NCI-H345 treated with DMSO at 0.1 percent for 48 hours (cell line): Measurements from ENCODE around the gene HCAR1.
A peak's percentile ranks its signal among the peaks of the same experiment; 100 is the strongest.
"Not testable (repeated sequence)": the region's sequence is repeated elsewhere in the genome, so short reads cannot be mapped to it uniquely, and the experiment has no call there.

ENCODE experiments used
- DNase-seq: peaks from one replicate; lab custom pipeline; 2025; ENCODE audit not compliant: unreplicated experiment; lab: John Stamatoyannopoulos, UW

Gene HCAR1, protein sequence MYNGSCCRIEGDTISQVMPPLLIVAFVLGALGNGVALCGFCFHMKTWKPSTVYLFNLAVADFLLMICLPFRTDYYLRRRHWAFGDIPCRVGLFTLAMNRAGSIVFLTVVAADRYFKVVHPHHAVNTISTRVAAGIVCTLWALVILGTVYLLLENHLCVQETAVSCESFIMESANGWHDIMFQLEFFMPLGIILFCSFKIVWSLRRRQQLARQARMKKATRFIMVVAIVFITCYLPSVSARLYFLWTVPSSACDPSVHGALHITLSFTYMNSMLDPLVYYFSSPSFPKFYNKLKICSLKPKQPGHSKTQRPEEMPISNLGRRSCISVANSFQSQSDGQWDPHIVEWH

GRCh38 chr12:122730215-122731014 lies at the start of gene HCAR1:
HCAR1 (minus strand) TSS chr12:122730844; CDS start chr12:122730339, 505 bp downstream.
- DNase-seq = no peak

DNA sequence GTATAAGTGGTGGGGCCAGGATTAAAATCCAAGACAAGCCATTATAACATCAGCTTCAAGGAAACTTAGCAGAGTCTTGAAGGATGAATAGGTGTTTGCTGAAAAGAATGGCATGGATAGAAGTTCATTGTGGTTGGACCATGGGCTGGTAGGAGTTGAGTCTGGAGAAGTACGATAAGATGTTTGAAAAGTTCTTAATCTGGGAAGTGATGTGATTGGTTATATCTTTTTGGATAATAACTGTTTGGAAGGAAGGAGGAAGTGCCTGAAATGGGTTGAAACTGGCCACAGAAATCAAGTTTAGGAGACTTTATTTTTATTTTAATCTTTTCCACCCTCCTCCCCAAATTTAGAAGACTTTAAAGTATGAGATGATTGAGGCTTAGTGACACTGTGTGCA lies 26.9 kb upstream of the HCAR1 start:
- no peak for DNase-seq

GRCh38 chr12:122754790-122755189 lies 24.1 kb upstream of the HCAR1 start:
- no peak for DNase-seq

DNA sequence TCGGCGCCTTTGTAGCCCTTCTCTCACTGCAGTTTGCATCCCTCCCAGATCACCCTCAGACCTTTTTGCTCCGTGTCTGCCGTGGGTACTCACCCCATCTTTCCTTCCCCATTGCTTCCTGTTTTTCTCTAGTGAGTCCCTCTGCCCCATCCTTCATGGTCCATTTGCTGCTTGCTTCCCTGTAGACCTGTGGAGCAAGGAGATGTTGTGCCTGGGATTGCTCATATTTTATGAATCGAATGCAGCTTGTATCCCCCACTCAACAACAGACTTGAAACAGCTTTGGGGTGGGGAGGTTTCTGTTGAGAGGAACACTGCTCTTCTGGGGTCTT lies 22.6 kb upstream of the HCAR1 start:
- no peak for DNase-seq

GRCh38 chr12:122752464-122753318 lies 22.0 kb upstream of the HCAR1 start, which contains the start of gene DENR:
DENR (plus strand) TSS chr12:122752824; CDS start chr12:122753702, 878 bp downstream.
- peak; percentile 98 for DNase-seq

DNA sequence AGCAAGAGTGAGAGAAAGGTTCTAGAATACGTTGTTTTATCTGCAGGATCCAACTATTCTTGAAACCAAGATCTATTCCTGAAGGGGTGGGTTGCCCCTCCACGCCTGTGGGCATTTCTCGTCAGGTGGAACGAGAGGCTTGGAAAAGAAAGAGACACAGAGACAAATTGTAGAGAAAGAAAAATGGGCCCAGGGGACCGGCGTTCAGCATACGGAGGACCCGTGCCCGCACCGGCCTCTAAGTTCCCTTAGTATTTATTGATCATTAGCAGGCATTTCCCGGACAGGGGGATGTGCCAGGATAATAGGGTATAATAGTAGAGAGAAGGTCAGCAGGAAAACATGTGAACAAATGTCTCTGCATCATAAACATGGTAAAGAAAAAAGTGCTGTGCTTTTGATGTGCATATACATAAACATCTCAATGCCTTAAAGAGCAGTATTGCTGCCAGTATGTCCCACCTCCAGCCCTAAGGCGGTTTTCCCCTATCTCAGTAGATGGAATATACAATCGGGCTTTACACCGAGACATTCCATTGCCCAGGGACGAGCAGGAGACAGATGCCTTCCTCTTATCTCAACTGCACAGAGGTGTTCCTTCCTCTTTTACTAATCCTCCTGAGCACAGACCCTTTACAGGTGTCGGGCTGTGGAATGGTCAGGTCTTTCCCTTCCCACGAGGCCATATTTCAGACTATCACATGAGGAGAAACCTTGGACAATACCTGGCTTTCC lies 20.3 kb upstream of the HCAR1 start:
- DNase-seq = not testable (repeated sequence)

GRCh38 chr12:122749569-122750332 lies 19.1 kb upstream of the HCAR1 start:
- DNase-seq = no peak

DNA sequence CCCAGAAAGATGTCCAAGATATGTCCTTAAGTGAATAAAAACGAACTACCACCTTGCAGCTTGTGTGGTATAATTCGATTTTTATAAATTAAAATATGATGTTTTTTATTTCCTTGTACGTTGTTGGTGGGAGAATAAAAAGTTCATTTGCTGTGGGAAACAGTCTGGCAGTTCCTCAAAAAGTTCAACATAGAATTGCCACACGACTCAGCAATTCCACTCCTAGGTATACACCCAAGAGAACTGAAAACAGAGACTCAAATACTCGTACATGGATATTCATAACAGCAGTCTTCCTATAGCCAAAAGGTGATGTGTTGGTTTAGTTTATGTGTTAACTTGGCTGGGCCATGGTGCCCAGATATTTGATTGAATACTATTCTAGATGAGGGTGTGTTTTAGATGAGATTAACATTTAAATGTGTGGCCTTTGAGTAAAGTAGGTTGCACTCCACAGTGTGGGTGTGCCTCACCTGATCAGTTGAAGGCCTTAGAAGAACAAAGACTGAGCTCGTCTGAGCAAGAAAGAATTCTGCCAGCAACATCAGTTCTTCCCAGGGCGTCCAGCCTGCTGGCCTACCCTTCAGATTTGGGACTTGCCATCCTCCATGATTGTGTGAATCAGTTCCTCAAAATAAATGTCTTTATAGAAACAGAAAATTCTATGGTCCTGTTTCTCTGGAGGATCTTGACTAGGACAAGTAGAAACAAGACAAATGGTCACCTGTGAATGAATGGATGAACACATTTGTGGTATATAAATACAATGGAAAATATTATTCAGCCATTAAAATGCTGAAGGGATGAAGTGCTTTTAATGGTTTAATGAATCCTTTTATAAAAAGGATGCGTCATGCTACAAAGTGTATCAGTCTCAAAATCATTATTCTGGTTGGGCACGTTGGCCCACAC lies 16.8 kb upstream of the HCAR1 start:
- DNase-seq = no peak

DNA sequence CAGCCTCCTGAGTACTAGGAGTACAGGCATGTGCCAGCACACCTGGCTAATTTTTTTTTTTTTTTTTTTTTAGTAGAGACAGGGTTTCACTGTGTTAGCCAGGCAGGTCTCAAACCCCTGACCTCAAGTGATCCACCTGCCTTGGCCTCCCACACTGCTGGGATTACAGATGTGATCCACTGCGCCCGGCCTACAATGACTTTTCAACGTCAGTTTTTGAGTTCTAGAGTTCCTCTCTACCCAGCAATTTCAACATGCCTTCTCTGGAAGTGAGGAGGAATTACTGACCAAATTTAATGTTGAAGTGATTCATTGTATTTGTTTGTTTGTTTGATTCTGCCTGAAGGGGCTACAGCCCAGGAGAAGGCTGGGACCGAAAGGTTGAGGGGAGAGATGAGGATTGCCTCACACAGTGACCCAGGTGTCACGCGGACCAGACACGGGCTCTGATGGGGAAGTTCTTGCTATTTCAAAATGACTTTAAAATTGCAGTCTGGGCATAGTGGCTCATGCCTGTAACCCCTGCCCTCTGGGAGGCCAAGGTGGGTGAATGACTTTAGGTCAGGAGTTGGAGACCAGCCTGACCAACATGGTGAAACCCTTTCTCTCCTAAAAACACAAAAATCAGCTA lies 13.4 kb upstream of the HCAR1 start:
- DNase-seq = no peak

DNA sequence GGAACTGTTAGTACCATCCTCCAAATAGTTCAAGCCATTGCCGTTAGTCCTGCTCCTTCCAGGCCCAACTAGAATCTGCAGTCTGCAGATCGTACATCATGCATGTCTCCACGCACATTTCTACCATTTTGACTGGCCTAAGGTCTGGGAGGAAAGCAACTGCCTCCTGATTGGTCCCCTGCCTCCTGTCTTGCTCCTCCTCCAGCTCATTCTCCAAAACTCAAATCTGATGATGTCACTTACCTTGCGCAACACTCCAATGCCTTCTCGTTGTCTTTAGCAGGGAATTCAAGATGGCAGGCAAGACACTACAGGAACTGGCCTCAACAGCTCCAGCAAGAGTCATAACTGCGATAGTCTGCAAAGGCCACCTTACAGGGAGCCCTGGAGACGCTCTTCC lies 9.7 kb upstream of the HCAR1 start:
- DNase-seq = no peak

DNA sequence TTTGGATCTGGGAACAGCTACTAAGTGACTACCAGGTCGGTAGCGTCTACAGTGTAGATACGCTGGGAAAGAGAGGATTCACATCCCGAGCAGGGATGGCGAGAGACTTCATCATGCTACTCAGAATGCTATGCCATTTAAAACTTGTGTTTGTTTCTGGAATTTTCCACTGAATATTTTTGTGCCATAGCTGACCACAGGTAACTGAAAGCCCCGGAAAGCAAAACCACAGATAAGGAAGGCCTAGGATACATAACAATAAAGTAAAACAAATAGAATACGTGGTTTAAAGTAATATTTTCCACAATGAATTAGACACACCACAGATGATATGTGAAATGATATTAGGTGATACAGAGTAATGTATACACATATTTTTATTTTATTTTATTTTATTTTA lies 7.9 kb upstream of the HCAR1 start:
- DNase-seq = no peak

DNA sequence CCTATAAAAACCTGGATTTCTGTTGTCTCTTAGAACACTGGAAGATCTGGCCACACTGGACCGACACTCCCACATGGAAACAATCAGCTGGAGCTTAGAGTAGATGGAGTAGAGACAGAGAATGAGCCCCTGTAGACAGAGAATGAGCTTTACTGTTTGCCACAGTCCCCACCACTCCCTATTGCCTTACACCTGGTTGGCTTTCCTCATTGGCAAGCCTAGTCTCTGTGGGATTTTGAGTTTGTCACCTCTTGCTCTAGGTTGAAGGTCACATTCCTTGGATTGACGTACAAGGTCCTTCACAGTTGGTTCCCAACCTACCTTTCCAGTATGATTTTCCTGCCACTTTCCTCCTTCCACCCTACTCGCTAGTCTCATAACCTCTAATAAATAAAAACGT lies 2.0 kb upstream of the HCAR1 start:
- no peak for DNase-seq

DNA sequence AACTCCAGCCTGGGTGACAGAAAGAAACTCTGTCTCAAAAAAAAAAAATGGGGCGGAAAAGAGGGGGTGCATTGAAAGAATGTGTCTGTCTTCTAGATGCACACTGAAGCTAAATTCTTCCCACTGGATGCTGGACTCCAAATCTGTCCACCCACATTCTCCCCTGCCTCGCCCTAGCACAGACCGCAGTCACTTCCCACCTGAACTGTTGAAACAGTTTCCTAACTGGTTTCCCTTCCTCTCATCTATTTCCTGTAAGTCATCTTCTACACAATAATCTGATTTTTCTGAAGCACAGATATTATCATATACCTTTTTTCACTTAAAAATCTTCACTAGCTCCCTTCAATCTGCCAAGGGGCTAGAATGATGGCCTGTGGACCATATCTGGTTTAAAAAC lies 1.5 kb upstream of the HCAR1 start:
- no peak for DNase-seq

DNA sequence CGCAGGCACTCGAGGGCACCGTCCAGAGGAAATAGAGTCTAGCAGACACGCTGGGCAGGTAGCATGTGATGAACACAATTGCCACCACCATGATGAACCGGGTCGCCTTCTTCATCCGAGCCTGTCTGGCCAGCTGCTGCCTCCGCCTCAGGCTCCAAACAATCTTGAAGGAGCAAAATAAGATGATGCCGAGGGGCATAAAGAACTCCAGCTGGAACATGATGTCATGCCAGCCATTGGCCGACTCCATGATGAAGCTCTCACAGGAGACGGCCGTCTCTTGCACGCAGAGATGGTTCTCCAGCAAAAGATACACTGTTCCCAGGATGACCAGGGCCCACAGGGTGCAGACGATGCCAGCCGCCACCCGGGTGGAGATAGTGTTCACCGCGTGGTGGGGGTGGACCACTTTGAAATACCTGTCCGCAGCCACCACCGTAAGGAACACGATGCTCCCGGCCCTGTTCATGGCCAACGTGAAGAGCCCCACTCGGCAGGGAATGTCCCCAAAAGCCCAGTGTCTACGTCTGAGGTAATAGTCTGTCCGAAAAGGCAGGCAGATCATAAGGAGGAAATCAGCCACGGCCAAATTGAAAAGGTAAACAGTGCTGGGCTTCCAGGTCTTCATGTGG lies 945 bp downstream of the HCAR1 start:
- no peak for DNase-seq

DNA sequence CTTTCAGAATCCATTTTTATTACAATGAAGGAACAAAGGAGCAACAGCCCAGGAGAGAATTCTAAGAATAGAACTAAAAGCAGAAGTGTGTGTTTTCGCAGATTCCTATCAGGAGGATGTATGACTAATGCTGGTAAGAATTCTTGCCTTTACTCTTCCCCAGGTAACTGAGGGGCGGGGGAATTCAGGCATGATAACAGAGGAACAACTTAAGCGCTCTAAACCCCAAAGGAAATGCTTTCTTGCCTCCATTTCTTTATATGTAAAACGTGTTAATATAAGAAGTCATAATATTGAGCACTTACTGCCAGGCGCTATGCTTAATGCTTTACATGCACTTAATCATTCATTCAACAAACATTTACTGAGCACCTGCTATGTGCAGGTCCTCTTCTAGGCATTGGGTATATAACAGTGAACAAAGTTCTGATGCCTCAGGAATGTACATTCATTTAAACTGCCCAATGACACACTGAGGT lies 4.5 kb downstream of the HCAR1 start:
- DNase-seq = no peak

DNA sequence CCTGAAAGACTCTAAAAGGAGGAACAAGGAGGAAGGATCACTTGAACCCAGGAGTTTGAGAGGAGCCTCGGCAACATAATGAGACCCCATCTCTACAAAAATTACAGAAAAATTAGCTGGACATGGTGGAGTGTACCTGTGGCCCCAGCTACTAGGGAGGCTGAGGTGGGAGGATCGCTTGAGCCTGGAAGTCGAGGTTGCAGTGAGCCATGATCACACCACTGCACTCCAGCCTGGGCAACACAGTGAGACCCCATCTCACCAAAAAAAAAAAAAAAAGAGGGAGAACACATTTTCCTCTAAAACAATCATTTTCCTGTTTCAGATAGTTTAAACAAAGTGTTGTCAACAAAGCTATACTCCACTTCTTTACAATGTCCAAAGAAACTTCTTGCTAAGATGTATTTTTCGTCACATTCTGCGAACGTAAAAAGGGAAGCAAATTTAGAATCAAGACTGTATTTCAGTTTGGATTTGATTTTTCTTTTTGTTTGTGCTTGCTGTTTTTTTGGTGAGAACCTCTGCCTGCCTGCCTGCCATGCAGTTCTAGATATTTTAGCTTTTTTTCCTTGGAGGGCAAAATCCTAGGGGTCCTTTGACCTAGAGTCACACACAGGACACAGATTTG lies 5.1 kb downstream of the HCAR1 start:
- DNase-seq = no peak

DNA sequence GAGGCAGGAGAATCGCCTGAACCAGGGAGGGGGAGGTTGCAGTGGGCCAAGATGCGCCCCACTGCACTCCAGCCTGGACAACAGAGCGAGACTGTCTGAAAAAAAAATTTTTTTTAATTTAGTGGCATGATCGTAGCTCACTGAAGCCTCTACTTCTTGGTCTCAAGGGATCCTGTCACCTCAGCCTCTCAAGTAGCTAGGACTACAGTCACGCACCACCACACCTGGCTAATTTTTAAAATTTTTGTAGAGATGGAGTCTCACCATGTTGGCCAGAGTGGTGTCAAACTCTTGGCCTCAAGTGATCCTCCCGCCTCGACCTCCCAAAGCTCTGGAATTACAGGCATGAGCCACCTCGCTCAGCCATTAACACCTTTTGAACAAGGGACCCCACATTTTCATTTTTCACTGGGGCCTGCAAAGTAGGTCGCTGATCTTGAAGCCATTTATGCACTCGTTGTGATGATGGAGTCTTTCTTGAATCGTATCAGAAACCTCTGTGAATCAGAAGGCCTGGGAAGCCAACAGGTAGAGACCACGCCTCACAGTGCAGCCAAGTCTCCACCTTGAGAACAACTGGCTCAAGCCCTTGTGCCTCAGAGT lies 5.9 kb downstream of the HCAR1 start:
- no peak for DNase-seq
